AG09319 (cell line): ENCODE measurements around the gene USP3.

Experiments
- DNase-seq: peaks from one replicate; pipeline ENCODE4 v3.0.0-alpha.2; 2010; ENCODE audit warnings: low read depth; ENCODE audit errors: extremely low read depth
- CTCF ChIP-seq: IDR thresholded peaks from 2 replicates; pipeline ENCODE4 v1.5.1; 2011; ENCODE audit warnings: low read depth, mild to moderate bottlenecking, inconsistent platforms, low read length, moderate library complexity

USP3 gene

GRCh38 chr15:63572749-63573464 is 68.5 kb downstream of the USP3 start:
- no peak for TF ChIP-seq CTCF
- DNase-seq: no peak

GRCh38 chr15:63573533-63573932 is 69.1 kb downstream of the USP3 start:
- TF ChIP-seq CTCF: no peak

GRCh38 chr15:63575312-63575711 is 70.9 kb downstream of the USP3 start:
- no peak for TF ChIP-seq CTCF
- DNase-seq: no peak

More at GRCh38 chr15:63573533-63573932, 69.1 kb downstream of the USP3 start:
- no peak for DNase-seq

- no peak for TF ChIP-seq CTCF
- DNase-seq: no peak
Measured at GRCh38 chr15:63576441-63576840, 72.0 kb downstream of the USP3 start.

GRCh38 chr15:63582179-63582578 is 77.8 kb downstream of the USP3 start:
- no peak for DNase-seq
- TF ChIP-seq CTCF: no peak

GRCh38 chr15:63582718-63583426 is 78.5 kb downstream of the USP3 start:
- TF ChIP-seq CTCF: no peak
- peak; percentile 40 for DNase-seq

GRCh38 chr15:63586790-63587189 is 82.4 kb downstream of the USP3 start:
- TF ChIP-seq CTCF: no peak
- no peak for DNase-seq
